Measurements from ENCODE around the gene SPDYE4.
A peak's percentile ranks its signal among the peaks of the same experiment; 100 is the strongest.
"Not testable (repeated sequence)": the region's sequence is repeated elsewhere in the genome, so short reads cannot be mapped to it uniquely, and the experiment has no call there.

SPDYE4 gene

GRCh38 chr17:8758137-8758596, at the start of gene SPDYE4:
SPDYE4 (minus strand) TSS chr17:8758546; CDS start chr17:8758382, 164 bp downstream.
- DNase-seq: no peak

GRCh38 chr17:8806926-8807550, 48.7 kb upstream of the SPDYE4 start:
- no peak for DNase-seq

- no peak for DNase-seq
Measured at GRCh38 chr17:8806253-8806925, 48.0 kb upstream of the SPDYE4 start.

DNA sequence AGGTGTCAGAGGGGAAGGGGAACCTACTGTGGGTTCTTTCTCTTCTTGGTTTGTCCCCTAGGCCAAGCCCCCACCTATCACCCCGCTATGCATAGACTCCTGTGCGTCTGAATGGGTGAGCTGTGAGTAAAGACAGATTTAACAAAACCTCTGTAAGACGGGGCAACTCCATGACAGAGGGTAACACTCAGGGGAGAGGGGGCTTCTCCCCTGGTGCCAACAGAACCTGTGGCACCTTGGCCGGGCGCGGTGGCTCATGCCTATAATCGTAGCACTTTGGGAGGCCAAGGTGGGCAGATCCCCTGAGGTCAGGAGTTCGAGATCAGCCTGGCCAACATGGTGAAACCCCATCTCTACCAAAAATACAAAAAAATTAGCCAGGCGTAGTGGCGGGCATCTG, 47.0 kb upstream of the SPDYE4 start:
- not testable (repeated sequence) for DNase-seq

DNA sequence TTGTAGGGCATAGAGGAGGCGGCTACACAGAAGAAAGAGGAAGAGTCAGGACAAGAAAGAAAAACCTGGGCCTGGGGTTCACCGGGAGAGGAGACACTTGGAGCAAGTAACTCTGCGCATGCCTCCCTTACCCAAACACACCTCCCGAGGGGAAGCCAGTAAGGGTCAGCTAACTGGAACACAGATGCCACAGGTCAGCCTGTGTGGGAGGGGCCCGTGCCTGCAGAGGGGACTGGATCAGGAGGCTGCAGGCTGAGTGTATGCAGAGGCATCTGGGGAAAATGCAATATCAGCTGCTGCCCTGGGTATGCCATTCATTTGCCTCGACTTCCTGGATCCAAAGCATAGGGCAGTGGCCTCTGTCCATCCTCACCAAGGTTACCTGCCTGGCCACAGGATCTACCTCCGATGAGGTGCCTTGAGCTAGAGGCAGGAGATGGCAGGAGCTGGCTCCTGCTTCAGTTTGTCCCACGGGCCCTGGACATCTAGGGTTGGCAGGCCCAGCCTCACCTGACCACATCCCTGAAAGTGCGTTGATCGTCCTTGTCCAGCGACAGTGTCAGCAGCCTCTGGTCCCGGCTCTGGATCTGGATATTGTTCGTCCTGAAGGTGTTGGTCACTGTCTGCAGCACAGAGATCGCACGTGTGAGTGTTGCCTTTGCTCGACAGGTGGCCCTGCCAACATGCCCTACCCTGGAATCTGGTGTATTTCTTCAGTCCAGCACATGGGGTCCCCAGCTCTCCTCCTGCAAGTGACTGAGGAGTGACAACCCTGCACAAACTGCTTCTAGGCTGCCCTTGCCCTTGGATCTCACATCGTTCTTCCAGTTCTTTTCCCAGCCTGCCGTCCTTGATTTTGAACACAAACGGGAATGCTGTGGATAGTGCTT, 45.4 kb upstream of the SPDYE4 start:
- no peak for DNase-seq

GRCh38 chr17:8801135-8801840, 42.9 kb upstream of the SPDYE4 start:
- no peak for DNase-seq

DNA sequence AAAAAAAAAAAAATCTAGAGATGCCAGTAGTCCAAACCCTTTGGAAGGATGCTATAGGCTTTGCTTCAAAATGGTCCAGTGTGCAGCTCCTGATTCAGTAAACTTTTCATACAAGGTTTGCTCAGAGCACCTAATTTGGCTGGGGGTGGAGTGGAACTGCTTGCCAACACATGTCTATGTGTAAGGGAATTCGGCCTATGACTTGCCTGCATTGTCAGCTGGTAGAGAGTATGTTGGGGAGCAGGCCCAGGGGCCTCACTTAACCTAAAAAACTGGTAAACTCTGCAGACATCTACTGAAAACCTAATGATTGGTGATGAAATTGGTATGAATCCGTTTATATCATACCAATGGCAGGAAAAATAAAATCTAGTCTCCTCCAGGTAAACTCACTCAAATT, 42.3 kb upstream of the SPDYE4 start:
- no peak for DNase-seq

DNA sequence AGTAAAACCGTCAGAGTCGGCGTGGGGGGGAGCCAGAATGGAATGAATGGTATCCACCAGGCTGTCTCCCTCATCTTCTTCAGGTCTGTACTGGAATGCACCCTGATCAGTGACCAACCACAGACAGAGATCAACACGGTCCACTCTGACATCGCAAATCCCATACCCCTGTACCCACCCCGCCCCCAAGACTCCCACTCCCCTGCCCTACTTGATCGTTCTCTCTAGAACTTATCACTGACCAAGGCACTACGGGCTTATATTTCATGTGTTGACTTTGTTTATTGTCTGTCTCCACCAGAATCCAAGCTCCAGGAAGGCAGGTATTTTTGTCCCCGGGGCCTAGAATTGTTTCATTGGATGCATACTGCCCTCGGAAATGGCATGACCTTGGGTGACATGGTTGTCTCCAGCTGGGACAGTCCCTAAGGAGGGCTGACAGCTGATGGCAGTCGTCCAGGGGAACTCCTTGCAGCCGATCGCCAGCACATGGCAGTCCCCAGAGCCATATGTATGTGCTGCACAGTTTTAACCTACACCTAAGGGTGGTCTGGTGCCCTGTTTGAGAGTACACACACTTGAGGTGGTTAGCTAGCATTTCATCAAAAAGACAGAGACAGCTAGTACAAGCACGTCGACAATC, 41.3 kb upstream of the SPDYE4 start:
- DNase-seq: no peak

DNA sequence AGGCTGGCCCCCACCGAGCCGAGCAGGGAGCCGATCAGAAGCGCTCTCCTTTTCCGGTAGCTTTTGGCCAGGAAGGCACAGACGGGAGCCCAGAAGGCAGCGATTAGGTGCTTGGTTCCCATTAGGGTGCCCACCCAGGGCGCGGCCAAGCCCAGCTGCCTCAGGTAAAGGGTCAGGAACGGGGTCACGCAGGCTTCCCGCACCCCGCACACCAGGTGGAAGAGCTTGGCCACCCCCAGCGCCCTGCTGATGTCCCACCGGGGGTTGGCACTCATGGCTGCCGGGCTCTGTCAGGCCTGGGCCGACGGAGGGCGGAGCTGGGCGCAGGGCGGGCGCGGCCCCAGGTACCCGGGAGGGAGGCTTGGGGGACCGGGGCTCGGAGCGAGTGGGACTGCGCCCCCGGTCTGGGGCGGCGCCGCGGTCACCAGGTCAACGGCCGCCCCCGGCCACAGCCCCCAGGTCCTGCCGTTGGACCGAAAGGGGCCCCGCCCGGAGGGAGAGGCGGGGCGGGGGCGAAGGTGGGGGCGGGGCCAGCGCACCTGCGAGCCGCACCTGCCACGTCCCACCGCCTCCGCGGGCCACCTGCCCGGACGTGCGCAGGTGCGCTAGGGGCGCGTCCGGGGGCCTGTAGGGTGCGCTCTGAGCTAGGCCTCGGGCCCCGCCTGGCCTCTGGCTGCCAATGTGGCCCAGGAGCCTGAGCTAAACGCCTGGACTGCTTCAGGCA, 40.7 kb upstream of the SPDYE4 start, which contains the start of gene MFSD6L:
Gene MFSD6L, minus strand, starts transcription at position 520 of the 724 bp plus-strand sequence. Its CDS starts 245 bp downstream, at position 275.
- no peak for DNase-seq

GRCh38 chr17:8798176-8798845, 40.0 kb upstream of the SPDYE4 start:
- no peak for DNase-seq

- no peak for DNase-seq
Measured at GRCh38 chr17:8797621-8798175, 39.4 kb upstream of the SPDYE4 start.

DNA sequence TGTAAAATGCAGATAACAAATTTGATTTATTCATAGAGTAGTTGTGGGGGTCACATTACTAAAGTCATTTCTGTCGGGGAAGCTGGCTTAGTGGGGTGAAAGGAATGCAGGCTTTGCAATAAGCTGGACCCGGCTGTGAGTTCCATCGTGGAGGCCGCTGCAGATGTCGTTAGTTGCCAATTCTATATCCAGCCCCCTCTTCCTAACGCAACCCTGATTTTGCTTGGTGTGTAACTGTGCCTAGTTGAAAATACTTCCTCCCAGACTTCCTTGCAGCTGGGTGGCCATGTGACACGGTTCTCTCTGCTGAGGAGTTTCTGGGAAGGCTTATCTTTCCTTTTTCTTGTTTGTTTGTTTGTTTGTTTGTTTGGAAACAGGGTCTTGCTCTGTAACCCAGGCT, 36.3 kb upstream of the SPDYE4 start:
- no peak for DNase-seq

GRCh38 chr17:8793649-8794048, 35.3 kb upstream of the SPDYE4 start:
- DNase-seq: no peak

GRCh38 chr17:8792646-8793045, 34.3 kb upstream of the SPDYE4 start:
- DNase-seq: no peak

- DNase-seq: no peak
Measured at GRCh38 chr17:8791910-8792270, 33.5 kb upstream of the SPDYE4 start.

DNA sequence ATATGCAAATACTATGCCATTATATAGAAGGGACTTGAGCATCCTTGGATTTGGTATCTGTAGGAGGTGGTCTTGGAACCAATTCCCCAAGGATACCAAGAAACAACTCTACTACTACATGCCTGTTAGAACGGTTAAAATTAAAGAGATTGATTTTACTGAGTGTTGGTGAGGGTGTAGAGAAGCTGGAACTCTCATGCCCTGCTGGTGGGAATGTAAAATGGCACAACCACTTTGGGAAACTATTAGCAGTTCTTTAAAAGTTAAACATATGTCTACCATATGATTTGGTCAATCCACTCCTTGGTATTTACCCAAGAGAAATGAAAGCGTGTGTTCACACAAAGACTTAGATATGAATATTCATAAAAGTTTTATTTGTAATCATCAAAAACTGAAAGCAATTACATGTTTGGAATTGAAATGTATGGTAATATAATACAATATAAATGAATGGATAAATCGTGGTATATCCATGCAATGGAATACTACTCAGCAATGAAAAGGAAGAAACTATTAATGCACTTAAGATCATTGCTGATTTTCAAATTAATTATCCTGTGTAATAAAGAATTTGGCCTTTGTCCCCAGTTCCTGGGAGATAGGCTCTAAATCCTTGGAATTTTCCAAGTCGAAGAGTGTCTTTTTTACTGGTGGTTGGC, 33.0 kb upstream of the SPDYE4 start:
- no peak for DNase-seq

- no peak for DNase-seq
Measured at GRCh38 chr17:8789743-8790142, 31.4 kb upstream of the SPDYE4 start.

DNA sequence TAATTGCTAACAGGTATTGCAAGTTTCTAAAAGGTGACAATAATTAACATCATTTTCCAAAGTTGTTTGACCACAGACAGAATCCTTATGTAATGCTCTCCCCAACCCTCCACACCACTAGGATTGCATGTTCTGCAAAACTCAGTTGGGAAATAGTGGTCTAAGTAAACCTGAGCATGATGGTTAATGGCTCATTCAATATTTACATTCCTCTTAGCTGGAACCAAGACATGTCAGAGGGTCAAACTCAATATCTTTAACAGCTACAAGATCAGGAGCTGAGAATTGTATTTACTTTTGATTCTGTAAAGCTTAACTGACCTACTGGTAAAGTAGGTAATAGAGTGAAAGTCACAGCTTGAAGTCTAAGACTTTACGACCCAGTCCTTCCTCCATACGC, 30.7 kb upstream of the SPDYE4 start:
- DNase-seq: no peak

DNA sequence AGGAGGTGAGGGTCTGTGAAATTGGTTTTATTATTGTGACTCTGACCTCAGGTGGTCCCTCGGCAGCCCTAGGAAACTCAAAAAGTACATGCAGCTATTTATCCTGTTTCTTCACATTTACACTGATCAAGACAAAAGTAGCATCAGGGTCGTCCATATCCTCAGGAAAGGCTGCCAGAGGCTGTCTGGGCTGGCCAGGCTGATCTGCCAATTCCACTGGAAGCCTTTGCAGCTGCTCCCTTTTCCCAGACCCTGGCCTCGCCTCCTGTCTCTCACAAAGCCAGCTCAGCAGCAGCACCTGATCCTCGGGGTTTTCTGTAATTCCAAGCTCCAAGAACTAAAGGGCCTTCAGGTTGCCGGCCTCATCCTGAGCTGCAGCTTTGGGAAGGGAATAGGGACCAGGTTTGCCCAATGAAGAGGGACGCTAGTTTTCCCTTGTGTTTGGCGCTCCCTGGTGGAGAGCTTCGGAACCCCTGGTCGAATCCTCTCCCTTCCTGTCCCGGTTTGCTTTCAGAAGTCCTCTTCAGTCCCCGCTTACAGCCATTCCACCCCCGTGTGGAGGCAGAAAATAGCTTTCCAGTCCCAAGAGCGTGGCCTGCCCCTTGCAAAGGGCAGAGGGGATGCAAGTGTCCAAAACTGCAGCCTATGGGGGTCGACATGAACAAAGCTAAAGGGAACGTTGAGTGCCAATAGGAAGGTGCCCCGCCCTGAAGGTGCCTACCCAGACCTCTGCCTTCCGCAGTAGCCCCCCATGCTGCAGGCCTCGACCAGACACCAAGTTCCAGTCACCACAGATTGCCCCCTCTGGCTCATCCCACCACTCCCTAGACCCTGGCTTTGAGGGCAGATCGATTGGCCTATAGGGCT, 27.4 kb upstream of the SPDYE4 start:
- DNase-seq: peak; percentile 69

All from NCI-H748 treated with DMSO at 0.1 percent for 48 hours (cell line).